ENCODE results near the gene KBTBD12. TPM values are rescaled to one million over a fixed set of nuclear protein-coding genes. Genes with fewer than 3 reads are reported as not detected.

Gene KBTBD12
- total and polyA plus RNA-seq, 2 experiments from 2014 or later: 0.07 TPM; not detected in 1

GRCh38 chr3:127940116-127940515 is 25.1 kb downstream of the KBTBD12 start:
- H3K79me2 ChIP-seq: no peaks in the 10 kb centered on the region
- H3K36me3 ChIP-seq (replicated peaks; ENCODE audit: insufficient read depth, low read depth): no peaks in the 10 kb centered on the region
- no peaks in the 10 kb centered on the region for H4K20me1 ChIP-seq (ENCODE audit: insufficient read depth, poor library complexity, severe bottlenecking)
- H3K9me3 ChIP-seq (ENCODE audit: low read depth): no peaks in the 10 kb centered on the region
- H3K27me3 ChIP-seq: peaks cover 3% of the 10 kb centered on the region
- no peak overlapping the region for H3K4me2 ChIP-seq
- WGBS (ENCODE audit: low lambda C conversion rate, missing lambda C conversion rate): 67% methylated on average over 2 of the region's 2 CpGs
- H3K4me1 ChIP-seq (ENCODE audit: insufficient read depth): no peaks in the 10 kb centered on the region
- peak overlapping the region; percentile 8 for H3K27ac ChIP-seq
- no peak overlapping the region for H2AFZ ChIP-seq
- TF ChIP-seq EZH2phosphoT487 (IDR thresholded peaks at IDR 0.05; ENCODE audit: low read depth, severe bottlenecking, unreplicated experiment) (no peak), EZH2 (IDR thresholded peaks at IDR 0.05; ENCODE audit: borderline replicate concordance) (no peak), CTCF (IDR thresholded peaks at IDR 0.05; ENCODE audit: poor library complexity) (no peak)
- H3K9me2 ChIP-seq (replicated peaks; ENCODE audit: insufficient read depth): no peaks in the 10 kb centered on the region
- DNase-seq (ENCODE audit: low spot score): no peak
- no peak overlapping the region for H3K4me3 ChIP-seq

- Histone ChIP-seq H3K9me2 (replicated peaks; ENCODE audit: insufficient read depth) (no peaks in the 10 kb centered on the region), H3K79me2 (no peaks in the 10 kb centered on the region), H3K27me3 (peaks cover 3% of the 10 kb centered on the region), H3K4me3 (no peak overlapping the region), H4K20me1 (ENCODE audit: insufficient read depth, poor library complexity, severe bottlenecking) (no peaks in the 10 kb centered on the region), H3K4me2 (no peak overlapping the region), H2AFZ (no peak overlapping the region), H3K36me3 (replicated peaks; ENCODE audit: insufficient read depth, low read depth) (no peaks in the 10 kb centered on the region), H3K4me1 (ENCODE audit: insufficient read depth) (no peaks in the 10 kb centered on the region), H3K27ac (no peak overlapping the region), H3K9me3 (ENCODE audit: low read depth) (no peaks in the 10 kb centered on the region)
- DNase-seq (ENCODE audit: low spot score): no peak
- TF ChIP-seq EZH2 (IDR thresholded peaks at IDR 0.05; ENCODE audit: borderline replicate concordance) (no peak), EZH2phosphoT487 (IDR thresholded peaks at IDR 0.05; ENCODE audit: low read depth, severe bottlenecking, unreplicated experiment) (no peak), CTCF (IDR thresholded peaks at IDR 0.05; ENCODE audit: poor library complexity) (no peak)
These were observed 27.6 kb downstream of the KBTBD12 start for GRCh38 chr3:127942613-127943012.

GRCh38 chr3:127948211-127948610 is 33.2 kb downstream of the KBTBD12 start:
- no peaks in the 10 kb centered on the region for H4K20me1 ChIP-seq (ENCODE audit: insufficient read depth, poor library complexity, severe bottlenecking)
- TF ChIP-seq EZH2phosphoT487 (IDR thresholded peaks at IDR 0.05; ENCODE audit: low read depth, severe bottlenecking, unreplicated experiment) (no peak), CTCF (IDR thresholded peaks at IDR 0.05; ENCODE audit: poor library complexity) (no peak), EZH2 (IDR thresholded peaks at IDR 0.05; ENCODE audit: borderline replicate concordance) (no peak)
- no peak overlapping the region for H3K4me2 ChIP-seq
- no peaks in the 10 kb centered on the region for H3K36me3 ChIP-seq (replicated peaks; ENCODE audit: insufficient read depth, low read depth)
- no peaks in the 10 kb centered on the region for H3K9me2 ChIP-seq (replicated peaks; ENCODE audit: insufficient read depth)
- WGBS (ENCODE audit: low lambda C conversion rate, missing lambda C conversion rate): 67% methylated on average over 3 of the region's 3 CpGs
- H3K4me3 ChIP-seq: no peak overlapping the region
- no peaks in the 10 kb centered on the region for H3K79me2 ChIP-seq
- H3K27me3 ChIP-seq: no peaks in the 10 kb centered on the region
- DNase-seq (ENCODE audit: low spot score): no peak
- H3K9me3 ChIP-seq (ENCODE audit: low read depth): no peaks in the 10 kb centered on the region
- no peak overlapping the region for H3K27ac ChIP-seq
- H3K4me1 ChIP-seq (ENCODE audit: insufficient read depth): no peaks in the 10 kb centered on the region
- H2AFZ ChIP-seq: no peak overlapping the region
